HEK293T (cell line): ENCODE measurements around the gene CKS1B.

Source experiments
- CTCF ChIA-PET: fragments of 350-600 bp; formaldehyde crosslinking; extraction: SDS; loops from one replicate; lab custom pipeline; 2021; ENCODE audit warnings: antibody characterized with exemption, inconsistent platforms; lab: Yijun Ruan, JAX
- POLR2A ChIA-PET: fragments of 350-600 bp; formaldehyde crosslinking; extraction: SDS; loops from one replicate; lab custom pipeline; 2020; ENCODE audit warnings: antibody characterized with exemption, inconsistent platforms; lab: Yijun Ruan, JAX
- DNase-seq: peaks from one replicate; pipeline ENCODE4 v3.0.0; 2012; ENCODE audit warnings: mixed read lengths; ENCODE audit errors: extremely low spot score
- ARNT ChIP-seq: fragments of 450-650 bp; IDR thresholded peaks from 2 replicates; pipeline ENCODE4 v1.6.1; 2017; ENCODE audit warnings: mild to moderate bottlenecking
- BHLHE40 ChIP-seq: fragments of 450-650 bp; IDR thresholded peaks from 2 replicates; pipeline ENCODE4 v1.6.1; 2016; ENCODE audit warnings: mild to moderate bottlenecking, moderate library complexity, borderline replicate concordance
- CTBP1 ChIP-seq: fragments of 450-650 bp; IDR thresholded peaks from 2 replicates; pipeline ENCODE4 v1.6.1; 2016; ENCODE audit warnings: borderline replicate concordance
- ELF4 ChIP-seq: fragments of 450-650 bp; IDR thresholded peaks from 2 replicates; pipeline ENCODE4 v1.6.1; 2017; ENCODE audit warnings: antibody characterized with exemption
- FOXA1 ChIP-seq: fragments of 450-650 bp; IDR thresholded peaks from 2 replicates; pipeline ENCODE4 v1.6.1; 2016; ENCODE audit warnings: mild to moderate bottlenecking
- FOXK2 ChIP-seq: fragments of 450-650 bp; IDR thresholded peaks from 2 replicates; pipeline ENCODE4 v1.6.1; 2016; ENCODE audit warnings: mild to moderate bottlenecking
- FOXM1 ChIP-seq: fragments of 450-650 bp; IDR thresholded peaks from 2 replicates; pipeline ENCODE4 v1.6.1; 2017; ENCODE audit warnings: mild to moderate bottlenecking, borderline replicate concordance
- HDGF ChIP-seq: fragments of 450-650 bp; IDR thresholded peaks from 2 replicates; pipeline ENCODE4 v1.6.1; 2017; ENCODE audit warnings: antibody characterized with exemption, borderline replicate concordance
- L3MBTL2 ChIP-seq: fragments of 450-650 bp; conservative IDR thresholded peaks from 2 replicates; pipeline ENCODE4 v1.6.1; 2016; ENCODE audit warnings: mild to moderate bottlenecking
- NFRKB ChIP-seq: fragments of 450-650 bp; IDR thresholded peaks from 2 replicates; pipeline ENCODE4 v1.6.1; 2016; ENCODE audit warnings: mild to moderate bottlenecking, moderate library complexity
- PKNOX1 ChIP-seq: fragments of 450-650 bp; IDR thresholded peaks from 2 replicates; pipeline ENCODE4 v1.6.1; 2016
- SP1 ChIP-seq: fragments of 450-650 bp; IDR thresholded peaks from 2 replicates; pipeline ENCODE4 v1.6.1; 2017
- SUZ12 ChIP-seq: fragments of 450-650 bp; IDR thresholded peaks from 2 replicates; pipeline ENCODE4 v1.6.1; 2016; ENCODE audit warnings: mild to moderate bottlenecking
- TARDBP ChIP-seq: fragments of 450-650 bp; IDR thresholded peaks from 2 replicates; pipeline ENCODE4 v1.6.1; 2016
- ZNF384 ChIP-seq: fragments of 450-650 bp; IDR thresholded peaks from 2 replicates; pipeline ENCODE4 v1.6.1; 2016

CKS1B gene

GRCh38 chr1:155008015-155008941, 33.8 kb downstream of the CKS1B start:
- no peak for TF ChIP-seq FOXA1
- no peak for TF ChIP-seq SUZ12
- TF ChIP-seq BHLHE40 = no peak
- no peak for TF ChIP-seq FOXK2
- no peak for TF ChIP-seq ELF4
- TF ChIP-seq ZNF384 = no peak
- no peak for TF ChIP-seq PKNOX1
- TF ChIP-seq ARNT = no peak
- DNase-seq = no peak
- ChIA-PET POLR2A (interaction anchor here (0.6 to 2.4 kb wide), 5 partner anchors 9 to 47 kb away, joined by 3 to 9 read pairs (median 3); partner anchors contain the start of gene FLAD1), CTCF (interaction anchor here (0.7 kb wide), 1 partner anchor 9 kb away, joined by 5 read pairs; no protein-coding TSS in a partner anchor)

- ChIA-PET POLR2A (interaction anchor here (0.6 kb wide), 1 partner anchor 8 kb away, joined by 3 read pairs; no protein-coding TSS in a partner anchor), CTCF (no interaction called here)
- TF ChIP-seq L3MBTL2 = no peak
- TF ChIP-seq TARDBP = no peak
- TF ChIP-seq CTBP1 = no peak
- TF ChIP-seq SUZ12 = no peak
- TF ChIP-seq ZNF384 = no peak
- no peak for TF ChIP-seq PKNOX1
- no peak for TF ChIP-seq FOXM1
- TF ChIP-seq NFRKB = no peak
- no peak for TF ChIP-seq BHLHE40
- no peak for TF ChIP-seq HDGF
- no peak for DNase-seq
Measured at GRCh38 chr1:155009221-155009711, 34.8 kb downstream of the CKS1B start.

GRCh38 chr1:155009742-155010141, 35.3 kb downstream of the CKS1B start:
- ChIA-PET CTCF (no interaction called here), POLR2A (no interaction called here)
- TF ChIP-seq TARDBP (no peak), CTBP1 (no peak), SUZ12 (no peak), ZNF384 (no peak), SP1 (no peak), L3MBTL2 (no peak)
- no peak for DNase-seq

GRCh38 chr1:155010211-155010918, 35.9 kb downstream of the CKS1B start:
- ChIA-PET POLR2A (interaction anchor here (0.6 kb wide), 1 partner anchor 39 kb away, joined by 3 read pairs; no protein-coding TSS in a partner anchor), CTCF (no interaction called here)
- DNase-seq = no peak
- TF ChIP-seq FOXA1 = no peak
- no peak for TF ChIP-seq NFRKB
- TF ChIP-seq HDGF = no peak
- no peak for TF ChIP-seq SP1

- ChIA-PET POLR2A (interaction anchor here (0.6 to 1.2 kb wide), 2 partner anchors 38 to 50 kb away, joined by 3 read pairs; partner anchors contain the start of gene PYGO2), CTCF (no interaction called here)
- TF ChIP-seq SUZ12 (no peak), ELF4 (no peak), L3MBTL2 (no peak), ARNT (no peak), HDGF (no peak), CTBP1 (no peak)
- no peak for DNase-seq
Measured at GRCh38 chr1:155011004-155011416, 36.5 kb downstream of the CKS1B start.

- ChIA-PET CTCF (interaction anchor here (1.1 kb wide), 1 partner anchor 12 kb away, joined by 6 read pairs; no protein-coding TSS in a partner anchor), POLR2A (interaction anchor here (1.1 to 1.9 kb wide), 5 partner anchors 8 to 183 kb away, joined by 3 to 8 read pairs (median 4); partner anchors contain the start of genes ADAM15 and PYGO2)
- TF ChIP-seq ARNT = no peak
- no peak for TF ChIP-seq CTBP1
- TF ChIP-seq ELF4 = no peak
- no peak for TF ChIP-seq FOXM1
- TF ChIP-seq L3MBTL2 = no peak
- no peak for TF ChIP-seq TARDBP
- no peak for TF ChIP-seq SP1
- no peak for DNase-seq
Measured at GRCh38 chr1:155011437-155012025, 37.0 kb downstream of the CKS1B start.
